Endothelial cell of umbilical vein (primary cell): ENCODE measurements around the gene FARP1.

Source experiments
- CTCF ChIP-seq, 2 donors: IDR thresholded peaks; 1 replicate in 1 of 2; 2 replicates in 1 of 2; pipeline ENCODE4 v1.5.1; 2011; ENCODE audit warnings: low read length in 2 of 2, mild to moderate bottlenecking in 2 of 2, moderate library complexity in 2 of 2, control low read depth in 1 of 2, inconsistent platforms in 1 of 2, low read depth in 1 of 2; ENCODE audit not compliant: insufficient read depth in 1 of 2; ENCODE audit errors: extremely low read depth in 1 of 2
- EZH2 ChIP-seq: IDR thresholded peaks from 2 replicates; pipeline ENCODE4 v1.6.1; 2012; ENCODE audit warnings: borderline replicate concordance, low read depth, mild to moderate bottlenecking, moderate library complexity, low read length, inconsistent platforms; ENCODE audit not compliant: severe bottlenecking
- GATA2 ChIP-seq: IDR thresholded peaks from 2 replicates; pipeline ENCODE4 v1.7.0; 2011; ENCODE audit warnings: low read depth, mild to moderate bottlenecking, moderate library complexity, mixed read lengths, low read length; ENCODE audit not compliant: insufficient read length, insufficient read depth
- MAX ChIP-seq: IDR thresholded peaks from 2 replicates; pipeline ENCODE4 v1.6.1; 2011; ENCODE audit not compliant: insufficient read depth, insufficient read length
- POLR2A ChIP-seq: IDR thresholded peaks from 2 replicates; pipeline ENCODE4 v1.6.1; 2012; ENCODE audit warnings: low read depth, mild to moderate bottlenecking, control low read depth, low read length
- POLR2AphosphoS5 ChIP-seq: IDR thresholded peaks from 2 replicates; pipeline ENCODE4 v1.6.1; 2012; ENCODE audit warnings: low read depth, mild to moderate bottlenecking, control low read depth, low read length, moderate library complexity; ENCODE audit not compliant: insufficient read depth

- TF ChIP-seq POLR2A: no peak
- TF ChIP-seq CTCF (IDR thresholded peaks at IDR 0.05; ENCODE audit: extremely low read depth in 1 of 2, insufficient read depth in 1 of 2, low read depth in 1 of 2, low read length in 2 of 2): no peak
- no peak for TF ChIP-seq GATA2
- no peak for TF ChIP-seq POLR2AphosphoS5
- no peak for TF ChIP-seq EZH2
- TF ChIP-seq MAX: no peak
Measured at GRCh38 chr13:98415326-98416070, 272.6 kb downstream of the FARP1 start.
